Kidney epithelial cell (primary cell): ENCODE results near the gene HNF4A. TPM values are rescaled to one million over a fixed set of nuclear protein-coding genes. Genes with fewer than 3 reads are reported as not detected.

Source experiments
- DNase-seq: peaks from one replicate; pipeline ENCODE4 v3.0.0-alpha.2; 2010; ENCODE audit warnings: low read depth
- H3K27me3 ChIP-seq: 2 replicates; pipeline ENCODE4 v1.6.0; 2011; ENCODE audit warnings: low read length; ENCODE audit not compliant: control insufficient read depth, insufficient read depth
- H3K36me3 ChIP-seq: 2 replicates; pipeline ENCODE4 v1.5.1; 2011; ENCODE audit warnings: low read length; ENCODE audit not compliant: control insufficient read depth, insufficient read depth
- H3K4me3 ChIP-seq: 2 replicates; pipeline ENCODE4 v1.5.1; 2011; ENCODE audit warnings: low read depth, mild to moderate bottlenecking, control low read depth, low read length
- total RNA-seq: library from RNA; depleted of rRNA; stranded (reverse); fragments of >200 nt; gene quantifications from 2 replicates; pipeline ENCODE4 v1.2.3, GENCODE V29; 2015
- TF ChIP-seq, protein P1 (sequence below): IDR thresholded peaks from 2 replicates; pipeline ENCODE4 v1.5.1; 2011; ENCODE audit warnings: mild to moderate bottlenecking, moderate library complexity, low read length, control low read depth, inconsistent platforms; ENCODE audit not compliant: insufficient read depth, poor library complexity, severe bottlenecking

The HNF4A gene
- total RNA-seq, 1 donor from 2014 or later, result not detected

DNA sequence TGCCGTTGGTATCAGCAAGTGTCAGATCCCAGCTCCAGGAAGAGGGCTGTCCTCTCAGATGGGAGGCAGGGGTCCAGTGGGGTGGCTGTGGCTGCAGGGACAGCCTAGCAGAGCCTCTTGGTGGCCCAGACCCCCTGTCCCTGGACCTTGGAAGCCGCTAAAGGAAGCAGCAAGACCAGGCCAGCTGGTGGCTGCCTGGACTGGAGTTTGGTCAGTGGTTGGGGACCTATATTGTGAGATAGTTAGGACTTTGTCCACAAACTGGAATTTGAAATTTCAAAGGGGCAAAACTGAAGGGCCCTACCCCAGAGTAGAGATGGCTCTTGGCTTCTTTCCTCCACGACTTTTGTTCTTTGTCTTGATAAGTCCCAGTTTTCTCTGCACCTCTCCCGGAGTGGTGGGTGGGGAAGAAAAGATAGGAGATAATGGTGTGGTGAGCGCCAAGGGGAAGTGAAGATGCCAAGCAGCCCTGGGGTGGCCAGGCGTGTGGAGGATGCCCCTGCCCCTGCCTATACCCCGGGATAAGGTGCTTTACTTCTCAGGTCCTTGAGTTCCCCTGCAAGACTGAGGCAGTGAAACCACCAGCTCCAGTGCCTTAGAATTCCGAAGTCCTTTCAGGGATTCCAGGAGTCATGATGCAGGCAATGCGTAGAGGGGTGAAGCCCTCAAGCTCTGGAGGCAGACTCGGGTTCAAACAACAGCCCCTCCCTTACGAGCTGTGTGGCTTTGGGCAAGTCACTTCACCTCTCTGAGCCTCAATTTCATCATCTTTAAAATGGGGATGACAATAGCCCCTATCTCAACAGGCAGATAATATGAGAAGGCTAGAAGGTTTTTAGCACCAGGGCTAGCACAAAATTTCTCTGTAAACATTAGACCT is 40.2 kb downstream of the HNF4A start:
- Histone ChIP-seq H3K27me3 (peaks cover 13% of the 10 kb centered on the region), H3K4me3 (no peak overlapping the region), H3K36me3 (no peaks in the 10 kb centered on the region)
- no peak for DNase-seq
- TF ChIP-seq, protein P1, sequence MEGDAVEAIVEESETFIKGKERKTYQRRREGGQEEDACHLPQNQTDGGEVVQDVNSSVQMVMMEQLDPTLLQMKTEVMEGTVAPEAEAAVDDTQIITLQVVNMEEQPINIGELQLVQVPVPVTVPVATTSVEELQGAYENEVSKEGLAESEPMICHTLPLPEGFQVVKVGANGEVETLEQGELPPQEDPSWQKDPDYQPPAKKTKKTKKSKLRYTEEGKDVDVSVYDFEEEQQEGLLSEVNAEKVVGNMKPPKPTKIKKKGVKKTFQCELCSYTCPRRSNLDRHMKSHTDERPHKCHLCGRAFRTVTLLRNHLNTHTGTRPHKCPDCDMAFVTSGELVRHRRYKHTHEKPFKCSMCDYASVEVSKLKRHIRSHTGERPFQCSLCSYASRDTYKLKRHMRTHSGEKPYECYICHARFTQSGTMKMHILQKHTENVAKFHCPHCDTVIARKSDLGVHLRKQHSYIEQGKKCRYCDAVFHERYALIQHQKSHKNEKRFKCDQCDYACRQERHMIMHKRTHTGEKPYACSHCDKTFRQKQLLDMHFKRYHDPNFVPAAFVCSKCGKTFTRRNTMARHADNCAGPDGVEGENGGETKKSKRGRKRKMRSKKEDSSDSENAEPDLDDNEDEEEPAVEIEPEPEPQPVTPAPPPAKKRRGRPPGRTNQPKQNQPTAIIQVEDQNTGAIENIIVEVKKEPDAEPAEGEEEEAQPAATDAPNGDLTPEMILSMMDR, result no peak

DNA sequence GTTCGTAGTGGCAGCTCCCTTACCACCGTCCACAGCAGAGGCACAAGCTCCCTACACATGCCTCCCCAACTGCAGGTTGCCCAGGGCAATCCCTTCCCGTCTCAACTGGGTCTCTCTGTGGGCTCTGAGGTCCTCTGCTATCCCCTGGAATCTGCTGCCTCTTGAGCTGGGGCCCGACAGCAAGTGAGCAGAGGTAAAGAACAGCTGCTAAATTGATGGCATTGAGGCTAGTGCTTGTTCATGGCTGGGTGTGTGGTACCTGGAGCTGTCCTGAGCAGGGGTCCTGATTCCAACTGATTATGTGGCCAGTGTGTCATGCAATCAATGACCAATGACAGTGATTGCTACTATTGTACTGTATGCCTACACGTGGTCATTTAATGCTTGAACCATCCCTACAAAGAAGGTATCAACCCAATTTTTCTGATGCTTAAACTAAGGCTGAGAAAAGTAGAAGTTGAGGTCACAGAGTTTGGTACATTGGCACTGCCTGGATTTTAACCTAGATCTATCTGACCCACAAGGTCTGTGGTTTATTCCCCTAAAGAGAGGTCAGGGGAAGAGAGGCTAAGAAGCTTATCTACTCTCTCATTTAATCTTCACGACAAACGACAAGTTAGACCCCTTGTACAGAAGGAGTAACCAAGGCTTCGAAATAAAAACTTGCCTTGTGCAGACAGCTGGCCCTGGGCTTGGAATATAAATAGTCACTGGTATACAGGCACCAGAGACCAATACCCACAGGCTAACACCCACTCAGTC is 41.1 kb downstream of the HNF4A start:
- H3K36me3 ChIP-seq, result no peaks in the 10 kb centered on the region
- no peak overlapping the region for H3K4me3 ChIP-seq
- no peak for DNase-seq
- peaks cover 15% of the 10 kb centered on the region for H3K27me3 ChIP-seq
- TF ChIP-seq, protein P1, result no peak

DNA sequence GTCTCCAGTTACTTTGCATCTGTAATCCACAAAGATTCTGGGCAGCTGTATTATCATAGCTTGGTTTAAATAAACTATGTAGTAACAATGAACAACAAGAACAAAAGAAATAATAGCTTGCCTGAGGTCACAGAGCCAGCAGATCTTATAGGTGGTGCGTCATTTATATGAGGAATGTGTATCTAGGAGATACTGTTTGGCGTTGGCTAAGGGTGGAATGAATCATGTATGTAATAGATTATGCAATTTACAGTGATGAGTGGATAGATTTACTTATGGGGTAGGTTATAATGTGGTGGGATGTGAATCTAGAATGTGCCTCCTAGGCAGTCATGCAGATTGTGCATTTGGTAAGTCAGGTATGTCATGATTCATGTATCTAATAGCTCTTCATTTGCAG is 42.8 kb downstream of the HNF4A start:
- TF ChIP-seq, protein P1, result no peak
- DNase-seq, result no peak

DNA sequence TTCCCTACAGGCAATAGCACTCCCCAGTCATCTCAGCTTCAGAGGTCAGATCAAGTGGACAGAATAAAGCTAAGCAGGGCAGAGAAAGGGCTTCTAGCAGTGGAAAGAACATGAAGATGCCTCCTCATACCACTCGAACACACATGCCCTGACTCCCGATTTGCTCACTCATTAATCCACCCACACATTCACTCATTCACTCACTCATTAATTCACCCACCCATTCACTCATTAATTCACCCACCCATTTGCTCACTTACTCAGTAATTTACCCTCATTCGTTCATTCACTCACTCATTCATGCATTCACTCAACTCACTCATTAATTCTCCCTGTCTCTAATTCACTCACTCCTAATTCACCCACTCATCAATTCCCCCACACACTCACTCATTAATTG is 43.9 kb downstream of the HNF4A start:
- H3K4me3 ChIP-seq, result no peak overlapping the region
- no peak for DNase-seq
- TF ChIP-seq, protein P1, result no peak
- no peaks in the 10 kb centered on the region for H3K36me3 ChIP-seq
- H3K27me3 ChIP-seq, result peaks cover 15% of the 10 kb centered on the region

More for the DNA sequence above, 42.8 kb downstream of the HNF4A start:
- Histone ChIP-seq H3K36me3 (no peaks in the 10 kb centered on the region), H3K27me3 (peaks cover 15% of the 10 kb centered on the region), H3K4me3 (no peak overlapping the region)

DNA sequence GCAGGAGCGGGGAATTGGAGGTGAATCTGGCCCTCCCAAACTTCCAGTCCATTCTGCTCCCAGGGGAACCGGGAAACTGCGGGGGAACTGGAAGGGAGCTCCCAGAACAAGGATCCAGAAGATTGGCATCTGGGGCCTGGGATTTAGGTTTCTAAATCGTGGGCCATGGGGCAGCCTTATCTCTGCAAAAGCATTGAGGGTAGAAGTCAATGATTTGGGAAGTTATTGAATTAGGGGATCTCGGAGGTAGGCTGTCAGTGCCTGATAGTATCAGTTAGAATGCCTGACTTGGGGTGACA is 45.1 kb downstream of the HNF4A start:
- Histone ChIP-seq H3K27me3 (peaks cover 15% of the 10 kb centered on the region), H3K4me3 (no peak overlapping the region), H3K36me3 (no peaks in the 10 kb centered on the region)
- TF ChIP-seq, protein P1, result no peak
- DNase-seq, result no peak
